Measurements from ENCODE around the gene MLC1.

DNA sequence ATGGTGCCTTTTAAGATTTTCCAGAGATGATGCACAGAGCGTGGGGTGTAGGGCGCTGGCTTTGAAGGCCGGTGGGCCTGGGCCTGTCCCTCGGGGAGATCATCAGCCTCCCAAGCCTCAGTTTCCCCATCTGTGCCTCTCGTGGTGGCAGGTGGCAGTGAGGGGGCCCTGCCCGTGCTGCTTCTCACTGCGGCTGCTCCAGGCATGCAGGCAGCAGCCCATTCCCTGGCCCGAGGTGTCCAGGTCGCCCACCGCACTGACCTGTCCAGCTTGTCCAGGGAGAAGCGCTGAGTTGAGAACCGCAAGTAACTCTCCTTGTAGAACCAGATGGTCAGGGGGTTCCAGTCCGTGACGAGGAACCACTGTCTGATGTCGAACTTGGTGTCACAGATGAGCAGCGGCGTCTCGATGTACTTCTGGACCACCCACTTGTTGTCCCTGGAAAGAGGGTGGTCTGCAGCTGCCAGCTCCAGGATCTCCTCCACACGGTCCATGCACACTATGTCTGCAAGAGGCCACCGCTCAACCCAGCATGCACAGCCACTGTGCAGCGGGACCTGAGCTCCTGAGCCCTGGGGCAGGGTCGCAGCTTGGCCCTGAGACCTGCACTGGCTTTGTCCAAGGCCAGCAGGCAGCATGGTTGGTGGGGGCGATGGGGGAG, 52.2 kb downstream of the MLC1 start:
- TF ChIP-seq CTCF (IDR thresholded peaks at IDR 0.05) (no peak), POLR2A (IDR thresholded peaks at IDR 0.05) (no peak), EP300 (IDR thresholded peaks at IDR 0.05) (no peak)
